ENCODE results near the gene NUF2.

GRCh38 chr1:163351912-163352311, 30.2 kb downstream of the NUF2 start:
- TF ChIP-seq YY1 (IDR thresholded peaks at IDR 0.05) (no peak), FOXA1 (IDR thresholded peaks at IDR 0.05) (no peak), RXRA (IDR thresholded peaks at IDR 0.05) (no peak), SP1 (IDR thresholded peaks at IDR 0.05) (no peak), TAF1 (conservative IDR thresholded peaks at IDR 0.05) (no peak), RAD21 (IDR thresholded peaks at IDR 0.05) (no peak), GABPA (IDR thresholded peaks at IDR 0.05 in 1 of 2, conservative IDR thresholded peaks at IDR 0.05 in 1 of 2) (no peak), REST (IDR thresholded peaks at IDR 0.05) (no peak), ZBTB33 (IDR thresholded peaks at IDR 0.05) (no peak), EGR1 (IDR thresholded peaks at IDR 0.05; ENCODE audit: low read depth in 2 of 2) (no peak)
- TF ChIP-seq, protein P1, sequence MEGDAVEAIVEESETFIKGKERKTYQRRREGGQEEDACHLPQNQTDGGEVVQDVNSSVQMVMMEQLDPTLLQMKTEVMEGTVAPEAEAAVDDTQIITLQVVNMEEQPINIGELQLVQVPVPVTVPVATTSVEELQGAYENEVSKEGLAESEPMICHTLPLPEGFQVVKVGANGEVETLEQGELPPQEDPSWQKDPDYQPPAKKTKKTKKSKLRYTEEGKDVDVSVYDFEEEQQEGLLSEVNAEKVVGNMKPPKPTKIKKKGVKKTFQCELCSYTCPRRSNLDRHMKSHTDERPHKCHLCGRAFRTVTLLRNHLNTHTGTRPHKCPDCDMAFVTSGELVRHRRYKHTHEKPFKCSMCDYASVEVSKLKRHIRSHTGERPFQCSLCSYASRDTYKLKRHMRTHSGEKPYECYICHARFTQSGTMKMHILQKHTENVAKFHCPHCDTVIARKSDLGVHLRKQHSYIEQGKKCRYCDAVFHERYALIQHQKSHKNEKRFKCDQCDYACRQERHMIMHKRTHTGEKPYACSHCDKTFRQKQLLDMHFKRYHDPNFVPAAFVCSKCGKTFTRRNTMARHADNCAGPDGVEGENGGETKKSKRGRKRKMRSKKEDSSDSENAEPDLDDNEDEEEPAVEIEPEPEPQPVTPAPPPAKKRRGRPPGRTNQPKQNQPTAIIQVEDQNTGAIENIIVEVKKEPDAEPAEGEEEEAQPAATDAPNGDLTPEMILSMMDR (IDR thresholded peaks at IDR 0.05; ENCODE audit: low read depth, low read length, missing input control): no peak
- TF ChIP-seq, protein P2, sequence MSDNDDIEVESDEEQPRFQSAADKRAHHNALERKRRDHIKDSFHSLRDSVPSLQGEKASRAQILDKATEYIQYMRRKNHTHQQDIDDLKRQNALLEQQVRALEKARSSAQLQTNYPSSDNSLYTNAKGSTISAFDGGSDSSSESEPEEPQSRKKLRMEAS (IDR thresholded peaks at IDR 0.05): no peak
